Neural cell (in vitro differentiated cells): ENCODE results near the gene SLC22A23. TPM values are rescaled to one million over a fixed set of nuclear protein-coding genes. Genes with fewer than 3 reads are reported as not detected.

Experiments
- H2AFZ ChIP-seq: fragments of 200-600, 300-800 bp; sonication (generic), shearing (Covaris generic); 2 replicates; pipeline ENCODE4 v1.6.0; 2014; ENCODE audit warnings: low read depth, mild to moderate bottlenecking, antibody characterized with exemption, low read length, moderate library complexity
- H3F3A ChIP-seq: fragments of 200-600 bp; shearing (Covaris generic); 2 replicates; pipeline ENCODE4 v1.6.1; 2016; ENCODE audit warnings: mild to moderate bottlenecking, moderate library complexity, mixed read lengths, antibody characterized with exemption, low read length; ENCODE audit not compliant: insufficient read depth, poor library complexity, severe bottlenecking
- H3K27ac ChIP-seq: fragments of 200-600, 300-800 bp; sonication (generic), shearing (Covaris generic); 2 replicates; pipeline ENCODE4 v1.5.1; 2014; ENCODE audit warnings: mild to moderate bottlenecking, low read length, moderate library complexity
- H3K27me3 ChIP-seq: fragments of 300-800, 200-600 bp; sonication (generic), shearing (Covaris generic); 2 replicates; pipeline ENCODE4 v1.6.0; 2014; ENCODE audit warnings: mild to moderate bottlenecking, low read depth, low read length, moderate library complexity; ENCODE audit not compliant: insufficient read depth
- H3K36me3 ChIP-seq: fragments of 300-800, 200-600 bp; sonication (generic), shearing (Covaris generic); 2 replicates; pipeline ENCODE4 v1.5.1; 2014; ENCODE audit warnings: mild to moderate bottlenecking, antibody characterized with exemption, low read length, moderate library complexity; ENCODE audit not compliant: insufficient read depth
- H3K4me2 ChIP-seq: fragments of 300-800, 200-600 bp; sonication (generic), shearing (Covaris generic); 2 replicates; pipeline ENCODE4 v1.6.0; 2014; ENCODE audit warnings: mild to moderate bottlenecking, low read length
- H3K4me3 ChIP-seq: fragments of 300-800, 200-600 bp; sonication (generic), shearing (Covaris generic); 2 replicates; pipeline ENCODE4 v1.5.1; 2014; ENCODE audit warnings: mild to moderate bottlenecking, low read length, moderate library complexity
- H3K79me2 ChIP-seq: fragments of 200-600 bp; shearing (Covaris generic); replicated peaks from 2 replicates; pipeline ENCODE4 v1.6.0; 2014; ENCODE audit warnings: mild to moderate bottlenecking, low read length, moderate library complexity; ENCODE audit not compliant: insufficient read depth
- H3K9ac ChIP-seq: fragments of 300-800, 200-600 bp; sonication (generic), shearing (Covaris generic); 2 replicates; pipeline ENCODE4 v1.6.1; 2016; ENCODE audit warnings: mild to moderate bottlenecking, low read length, mixed read lengths
- H3K9me2 ChIP-seq: fragments of 200-600 bp; shearing (Covaris generic); 2 replicates; pipeline ENCODE4 v1.6.1; 2016; ENCODE audit warnings: mild to moderate bottlenecking, low read length, mixed read lengths; ENCODE audit not compliant: insufficient read depth
- H3K9me3 ChIP-seq: fragments of 200-600, 300-800 bp; sonication (generic), shearing (Covaris generic); 2 replicates; pipeline ENCODE4 v1.6.1; 2016; ENCODE audit warnings: mild to moderate bottlenecking, mixed run types, low read length, moderate library complexity, mixed read lengths
- H4K20me1 ChIP-seq: fragments of 200-600 bp; shearing (Covaris generic); 2 replicates; pipeline ENCODE4 v1.6.1; 2016; ENCODE audit warnings: mild to moderate bottlenecking, mixed run types; ENCODE audit not compliant: insufficient read depth
- CTCF ChIP-seq: fragments of 450-650 bp; IDR thresholded peaks from 2 replicates; pipeline ENCODE4 v1.5.1; 2014; ENCODE audit warnings: antibody characterized with exemption, mild to moderate bottlenecking, moderate library complexity; ENCODE audit not compliant: poor library complexity, severe bottlenecking
- EP300 ChIP-seq: fragments of 450-650 bp; conservative IDR thresholded peaks from 2 replicates; pipeline ENCODE4 v1.6.1; 2014; ENCODE audit warnings: antibody characterized with exemption, mild to moderate bottlenecking, moderate library complexity; ENCODE audit not compliant: poor library complexity, severe bottlenecking
- EZH2 ChIP-seq: fragments of 200-600, 300-800 bp; shearing (Covaris generic), sonication (generic); IDR thresholded peaks from 2 replicates; pipeline ENCODE4 v1.6.1; 2014; ENCODE audit warnings: antibody characterized with exemption, low read length, borderline replicate concordance, mild to moderate bottlenecking; ENCODE audit not compliant: insufficient read depth, poor library complexity, severe bottlenecking
- MXI1 ChIP-seq: fragments of 450-650 bp; conservative IDR thresholded peaks from 2 replicates; pipeline ENCODE4 v1.6.1; 2014; ENCODE audit warnings: antibody characterized with exemption, mild to moderate bottlenecking; ENCODE audit not compliant: poor library complexity, severe bottlenecking
- POLR2AphosphoS5 ChIP-seq: IDR thresholded peaks from 2 replicates; pipeline ENCODE4 v1.6.1; 2012
- RAD21 ChIP-seq: fragments of 450-650 bp; conservative IDR thresholded peaks from 2 replicates; pipeline ENCODE4 v1.6.1; 2014; ENCODE audit warnings: antibody characterized with exemption, mild to moderate bottlenecking, moderate library complexity
- REST ChIP-seq: IDR thresholded peaks from 2 replicates; pipeline ENCODE4 v1.6.1; 2012; ENCODE audit warnings: borderline replicate concordance
- SMC3 ChIP-seq: fragments of 450-650 bp; conservative IDR thresholded peaks from 2 replicates; pipeline ENCODE4 v1.6.1; 2014; ENCODE audit warnings: antibody characterized with exemption, mild to moderate bottlenecking, moderate library complexity; ENCODE audit not compliant: poor library complexity
- TAF1 ChIP-seq: IDR thresholded peaks from 2 replicates; pipeline ENCODE4 v1.6.1; 2012; ENCODE audit warnings: low read depth
- polyA plus RNA-seq: library from polyadenylated mRNA; depleted of rRNA; stranded (reverse); fragments of >200 nt; gene quantifications from 2 replicates; pipeline ENCODE4 v1.2.3, GENCODE V29; 2014

SLC22A23 gene
- polyA plus RNA-seq, 1 donor from 2014 or later, result 8.8 TPM

DNA sequence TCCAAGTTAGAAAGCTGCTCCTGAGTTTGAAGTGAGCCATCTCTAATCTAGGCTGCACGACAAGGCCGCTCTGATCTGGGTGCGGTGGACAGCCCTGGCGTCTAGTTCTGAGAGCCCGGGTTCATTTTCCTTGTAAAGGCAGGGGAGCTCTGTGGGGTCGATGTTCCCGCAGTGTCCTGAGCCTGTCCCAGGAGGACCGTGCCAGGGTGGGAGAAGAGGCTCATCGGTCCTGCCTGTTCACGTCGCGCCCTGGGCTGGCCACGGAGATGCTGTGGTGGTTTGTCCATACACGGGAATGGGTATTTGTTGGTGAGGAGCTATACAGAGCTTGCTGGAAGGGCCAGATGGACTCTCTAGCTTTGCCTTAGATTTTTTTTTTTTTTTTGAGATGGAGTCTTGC is 171.1 kb downstream of the SLC22A23 start:
- H3K27me3 ChIP-seq, result no peaks in the 10 kb centered on the region
- H3K9ac ChIP-seq, result no peak overlapping the region
- peaks cover 3% of the 10 kb centered on the region for H3F3A ChIP-seq
- no peaks in the 10 kb centered on the region for H3K9me2 ChIP-seq
- H4K20me1 ChIP-seq, result no peaks in the 10 kb centered on the region
- H3K4me3 ChIP-seq, result no peak overlapping the region
- H2AFZ ChIP-seq, result no peak overlapping the region
- H3K9me3 ChIP-seq, result no peaks in the 10 kb centered on the region
- H3K79me2 ChIP-seq, result no peaks in the 10 kb centered on the region
- H3K4me2 ChIP-seq, result no peak overlapping the region
- H3K27ac ChIP-seq, result no peak overlapping the region
- TF ChIP-seq MXI1 (no peak), TAF1 (no peak), EP300 (no peak), POLR2AphosphoS5 (no peak), CTCF (no peak), REST (no peak), EZH2 (no peak), SMC3 (no peak), RAD21 (no peak)
- peaks cover 6% of the 10 kb centered on the region for H3K36me3 ChIP-seq

DNA sequence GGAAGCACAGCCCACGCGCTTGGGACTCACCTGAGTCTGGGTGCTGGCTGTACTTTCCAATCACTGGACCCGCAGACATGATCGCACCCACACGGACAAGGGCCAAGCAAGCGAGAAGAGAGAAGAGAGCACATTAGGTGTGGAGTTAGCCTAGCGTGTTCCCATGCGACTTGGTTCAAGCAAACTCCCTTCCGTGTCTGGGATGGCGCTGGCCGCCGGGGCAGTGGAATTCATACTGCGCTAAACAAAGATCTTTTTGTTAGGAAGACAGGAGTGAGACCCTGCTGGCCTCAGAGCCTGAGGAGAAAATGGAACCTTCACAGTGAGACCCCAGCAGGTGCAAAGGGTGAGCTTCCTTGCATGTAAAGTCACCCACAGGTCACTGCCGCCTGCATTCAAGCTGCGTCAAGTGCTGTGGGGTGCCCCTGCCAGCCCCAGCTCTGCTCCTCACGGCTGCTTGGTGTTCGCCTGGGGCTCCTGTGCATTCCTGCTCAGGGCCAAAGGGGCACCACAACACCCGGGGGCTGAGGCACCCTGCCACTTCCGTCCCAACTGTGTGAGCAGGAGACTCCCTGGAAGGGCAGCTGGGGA is 171.7 kb downstream of the SLC22A23 start:
- Histone ChIP-seq H3K9me3 (no peaks in the 10 kb centered on the region), H3K9ac (no peak overlapping the region), H3K4me2 (no peak overlapping the region), H2AFZ (no peak overlapping the region), H3K27me3 (no peaks in the 10 kb centered on the region), H3K27ac (no peak overlapping the region), H3K9me2 (no peaks in the 10 kb centered on the region), H3F3A (peaks cover 3% of the 10 kb centered on the region), H3K79me2 (no peaks in the 10 kb centered on the region), H3K36me3 (peaks cover 6% of the 10 kb centered on the region), H4K20me1 (no peaks in the 10 kb centered on the region), H3K4me3 (no peak overlapping the region)
- TF ChIP-seq REST (no peak), SMC3 (no peak), TAF1 (no peak), MXI1 (no peak), EZH2 (no peak)
